Measurements from ENCODE around the gene CCDC154. TPM values are rescaled to one million over a fixed set of nuclear protein-coding genes. Genes with fewer than 3 reads are reported as not detected.

CCDC154 gene
- total RNA-seq, 1 experiment from 2014 or later, result 3.2 TPM

- H3K9me3 Mint-ChIP-seq (ENCODE audit: low read depth, unreplicated experiment), result no peaks in the 10 kb centered on the region
- BruUV-seq (replicated peaks), result no TSS peak
- no peak for DNase-seq
- no peak overlapping the region for H3K27ac Mint-ChIP-seq (ENCODE audit: unreplicated experiment)
- CTCF ChIA-PET, result interaction anchor here (0.6 kb wide), 2 partner anchors 76 to 389 kb away, joined by 3 read pairs; no protein-coding TSS in a partner anchor
- no peak overlapping the region for H3K4me3 Mint-ChIP-seq (ENCODE audit: low read depth, unreplicated experiment)
- intact Hi-C loops (cut with micrococcal nuclease; ENCODE audit: unreplicated experiment), result no loop called here
- peaks cover 11% of the 10 kb centered on the region for H3K36me3 Mint-ChIP-seq (ENCODE audit: insufficient read depth, unreplicated experiment)
- TF ChIP-seq, protein P1, sequence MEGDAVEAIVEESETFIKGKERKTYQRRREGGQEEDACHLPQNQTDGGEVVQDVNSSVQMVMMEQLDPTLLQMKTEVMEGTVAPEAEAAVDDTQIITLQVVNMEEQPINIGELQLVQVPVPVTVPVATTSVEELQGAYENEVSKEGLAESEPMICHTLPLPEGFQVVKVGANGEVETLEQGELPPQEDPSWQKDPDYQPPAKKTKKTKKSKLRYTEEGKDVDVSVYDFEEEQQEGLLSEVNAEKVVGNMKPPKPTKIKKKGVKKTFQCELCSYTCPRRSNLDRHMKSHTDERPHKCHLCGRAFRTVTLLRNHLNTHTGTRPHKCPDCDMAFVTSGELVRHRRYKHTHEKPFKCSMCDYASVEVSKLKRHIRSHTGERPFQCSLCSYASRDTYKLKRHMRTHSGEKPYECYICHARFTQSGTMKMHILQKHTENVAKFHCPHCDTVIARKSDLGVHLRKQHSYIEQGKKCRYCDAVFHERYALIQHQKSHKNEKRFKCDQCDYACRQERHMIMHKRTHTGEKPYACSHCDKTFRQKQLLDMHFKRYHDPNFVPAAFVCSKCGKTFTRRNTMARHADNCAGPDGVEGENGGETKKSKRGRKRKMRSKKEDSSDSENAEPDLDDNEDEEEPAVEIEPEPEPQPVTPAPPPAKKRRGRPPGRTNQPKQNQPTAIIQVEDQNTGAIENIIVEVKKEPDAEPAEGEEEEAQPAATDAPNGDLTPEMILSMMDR (IDR thresholded peaks at IDR 0.05; ENCODE audit: unreplicated experiment), result no peak
- H3K27me3 Mint-ChIP-seq (ENCODE audit: unreplicated experiment), result peaks cover 19% of the 10 kb centered on the region
- no peaks in the 10 kb centered on the region for H3K4me1 Mint-ChIP-seq (ENCODE audit: low read depth, unreplicated experiment)
These were observed 9.4 kb downstream of the CCDC154 start for GRCh38 chr16:1434644-1435592.

DNA sequence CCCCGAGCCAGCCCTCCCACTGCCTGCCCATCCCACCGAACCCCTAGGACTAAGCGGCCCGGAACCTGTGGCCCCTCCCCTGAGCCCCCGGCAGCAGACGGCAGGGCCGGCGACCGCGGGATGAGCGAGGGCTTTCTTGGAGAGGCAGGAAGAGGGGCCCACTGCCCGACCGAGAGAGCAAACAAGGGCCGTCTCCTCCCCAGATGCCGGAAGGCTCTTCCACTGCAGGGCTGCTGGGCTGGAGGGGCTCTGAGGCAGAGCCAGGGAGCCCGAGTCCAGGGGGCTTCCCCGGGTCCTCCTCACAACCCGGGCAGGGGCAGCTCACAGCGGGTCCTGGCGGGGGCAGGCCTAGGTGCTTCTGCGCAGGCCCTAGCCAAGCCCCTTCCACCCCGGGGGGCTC is 10.6 kb downstream of the CCDC154 start:
- TF ChIP-seq, protein P1 (IDR thresholded peaks at IDR 0.05; ENCODE audit: unreplicated experiment), result no peak
- no peak overlapping the region for H3K27ac Mint-ChIP-seq (ENCODE audit: unreplicated experiment)
- no peak for DNase-seq
- intact Hi-C loops (cut with micrococcal nuclease; ENCODE audit: unreplicated experiment), result no loop called here
- no peak overlapping the region for H3K4me3 Mint-ChIP-seq (ENCODE audit: low read depth, unreplicated experiment)
- peaks cover 11% of the 10 kb centered on the region for H3K36me3 Mint-ChIP-seq (ENCODE audit: insufficient read depth, unreplicated experiment)
- no peaks in the 10 kb centered on the region for H3K4me1 Mint-ChIP-seq (ENCODE audit: low read depth, unreplicated experiment)
- H3K9me3 Mint-ChIP-seq (ENCODE audit: low read depth, unreplicated experiment), result no peaks in the 10 kb centered on the region
- H3K27me3 Mint-ChIP-seq (ENCODE audit: unreplicated experiment), result peaks cover 31% of the 10 kb centered on the region
- BruUV-seq (replicated peaks), result no TSS peak
- CTCF ChIA-PET, result interaction anchor here (1.1 kb wide), 1 partner anchor 10 kb away, joined by 3 read pairs; the partner anchor contains the start of gene CCDC154

DNA sequence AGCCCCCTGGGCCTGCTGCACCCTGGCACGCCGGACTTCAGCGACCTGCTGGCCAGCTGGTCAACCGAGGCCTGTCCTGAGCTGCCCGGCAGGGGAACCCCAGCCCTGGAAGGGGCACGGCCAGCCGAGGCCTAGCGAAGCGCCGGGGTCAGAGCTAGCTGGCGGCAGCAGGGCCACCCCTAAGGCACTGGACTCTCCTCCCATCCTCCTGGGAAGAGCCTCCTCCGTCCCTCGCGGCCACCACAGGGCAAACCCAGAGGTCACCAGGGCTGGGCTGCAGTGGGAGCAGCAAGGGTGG is 11.1 kb downstream of the CCDC154 start:
- Mint-ChIP-seq H3K27ac (ENCODE audit: unreplicated experiment) (no peak overlapping the region), H3K4me3 (ENCODE audit: low read depth, unreplicated experiment) (no peak overlapping the region), H3K4me1 (ENCODE audit: low read depth, unreplicated experiment) (no peaks in the 10 kb centered on the region), H3K9me3 (ENCODE audit: low read depth, unreplicated experiment) (no peaks in the 10 kb centered on the region), H3K27me3 (ENCODE audit: unreplicated experiment) (peaks cover 36% of the 10 kb centered on the region), H3K36me3 (ENCODE audit: insufficient read depth, unreplicated experiment) (peaks cover 11% of the 10 kb centered on the region)
- CTCF ChIA-PET, result interaction anchor here (1.1 kb wide), 1 partner anchor 11 kb away, joined by 3 read pairs; the partner anchor contains the start of gene CCDC154
- BruUV-seq (replicated peaks), result no TSS peak
- TF ChIP-seq, protein P1 (IDR thresholded peaks at IDR 0.05; ENCODE audit: unreplicated experiment), result no peak
- intact Hi-C loops (cut with micrococcal nuclease; ENCODE audit: unreplicated experiment), result no loop called here
- DNase-seq, result no peak

GRCh38 chr16:1432388-1433262 is 11.7 kb downstream of the CCDC154 start:
- peaks cover 42% of the 10 kb centered on the region for H3K27me3 Mint-ChIP-seq (ENCODE audit: unreplicated experiment)
- intact Hi-C loops (cut with micrococcal nuclease; ENCODE audit: unreplicated experiment), result no loop called here
- H3K27ac Mint-ChIP-seq (ENCODE audit: unreplicated experiment), result no peak overlapping the region
- CTCF ChIA-PET, result no interaction called here
- H3K4me1 Mint-ChIP-seq (ENCODE audit: low read depth, unreplicated experiment), result no peaks in the 10 kb centered on the region
- no TSS peak for BruUV-seq (replicated peaks)
- H3K4me3 Mint-ChIP-seq (ENCODE audit: low read depth, unreplicated experiment), result no peak overlapping the region
- H3K36me3 Mint-ChIP-seq (ENCODE audit: insufficient read depth, unreplicated experiment), result peaks cover 11% of the 10 kb centered on the region
- no peak for DNase-seq
- H3K9me3 Mint-ChIP-seq (ENCODE audit: low read depth, unreplicated experiment), result no peaks in the 10 kb centered on the region
- TF ChIP-seq, protein P1 (IDR thresholded peaks at IDR 0.05; ENCODE audit: unreplicated experiment), result no peak

Data from Calu3 (cell line).